DOHH2 (cell line): Measurements from ENCODE around the gene PTPRN2.

ENCODE experiments used
- H3F3A ChIP-seq: fragments of 200-600 bp; sonication (generic), shearing (Covaris generic); 2 replicates; pipeline ENCODE4 v1.6.0; 2016; ENCODE audit warnings: antibody characterized with exemption, mild to moderate bottlenecking; ENCODE audit not compliant: control insufficient read depth, insufficient read depth
- H3K27ac ChIP-seq: fragments of 200-600 bp; sonication (generic); 2 replicates; pipeline ENCODE4 v1.5.1; 2014; ENCODE audit warnings: low read depth, mild to moderate bottlenecking, low read length, moderate library complexity
- H3K27me3 ChIP-seq: fragments of 200-600 bp; sonication (generic); 2 replicates; pipeline ENCODE4 v1.6.1; 2014; ENCODE audit warnings: mild to moderate bottlenecking, low read length, mixed read lengths; ENCODE audit not compliant: control insufficient read depth
- H3K36me3 ChIP-seq: fragments of 200-600 bp; sonication (generic); 2 replicates; pipeline ENCODE4 v1.6.1; 2014; ENCODE audit warnings: mild to moderate bottlenecking, low read length, moderate library complexity, mixed read lengths; ENCODE audit not compliant: control insufficient read depth
- H3K4me1 ChIP-seq: fragments of 200-600 bp; sonication (generic); 2 replicates; pipeline ENCODE4 v1.6.1; 2014; ENCODE audit warnings: mild to moderate bottlenecking, low read length, mixed read lengths; ENCODE audit not compliant: control insufficient read depth
- H3K4me2 ChIP-seq: fragments of 200-600 bp; sonication (generic); 2 replicates; pipeline ENCODE4 v1.6.0; 2014; ENCODE audit warnings: mild to moderate bottlenecking, low read length, moderate library complexity
- H3K4me3 ChIP-seq: fragments of 200-600 bp; sonication (generic); 2 replicates; pipeline ENCODE4 v1.5.1; 2014; ENCODE audit warnings: mild to moderate bottlenecking, low read length, mixed read lengths
- H3K79me2 ChIP-seq: fragments of 200-600 bp; sonication (generic); 2 replicates; pipeline ENCODE4 v1.6.1; 2014; ENCODE audit warnings: mild to moderate bottlenecking, low read length, mixed read lengths; ENCODE audit not compliant: control insufficient read depth
- H3K9me2 ChIP-seq: fragments of 200-600 bp; sonication (generic); replicated peaks from 2 replicates; pipeline ENCODE4 v1.6.1; 2014; ENCODE audit warnings: mild to moderate bottlenecking, low read length, mixed read lengths; ENCODE audit not compliant: control insufficient read depth
- H3K9me3 ChIP-seq: fragments of 200-600 bp; sonication (generic); 2 replicates; pipeline ENCODE4 v1.6.1; 2014; ENCODE audit warnings: antibody characterized with exemption, low read length, mixed read lengths; ENCODE audit not compliant: control insufficient read depth, insufficient read depth
- H4K20me1 ChIP-seq: fragments of 200-600 bp; sonication (generic); 2 replicates; pipeline ENCODE4 v1.6.0; 2014; ENCODE audit warnings: low read depth, mild to moderate bottlenecking, antibody characterized with exemption, low read length, moderate library complexity; ENCODE audit not compliant: control insufficient read depth, insufficient read depth
- EZH2phosphoT487 ChIP-seq: fragments of 200-600 bp; sonication (generic); IDR thresholded peaks from 2 replicates; pipeline ENCODE4 v1.6.1; 2017; ENCODE audit warnings: borderline replicate concordance, mild to moderate bottlenecking, antibody characterized with exemption, low read length, moderate library complexity, mixed read lengths
- TF ChIP-seq, protein P1 (sequence below): fragments of 200-600 bp; sonication (generic); IDR thresholded peaks from one replicate; pipeline ENCODE4 v1.5.1; 2014; ENCODE audit warnings: antibody characterized with exemption, mild to moderate bottlenecking, low read depth, low read length; ENCODE audit not compliant: poor library complexity, severe bottlenecking

PTPRN2 gene

DNA sequence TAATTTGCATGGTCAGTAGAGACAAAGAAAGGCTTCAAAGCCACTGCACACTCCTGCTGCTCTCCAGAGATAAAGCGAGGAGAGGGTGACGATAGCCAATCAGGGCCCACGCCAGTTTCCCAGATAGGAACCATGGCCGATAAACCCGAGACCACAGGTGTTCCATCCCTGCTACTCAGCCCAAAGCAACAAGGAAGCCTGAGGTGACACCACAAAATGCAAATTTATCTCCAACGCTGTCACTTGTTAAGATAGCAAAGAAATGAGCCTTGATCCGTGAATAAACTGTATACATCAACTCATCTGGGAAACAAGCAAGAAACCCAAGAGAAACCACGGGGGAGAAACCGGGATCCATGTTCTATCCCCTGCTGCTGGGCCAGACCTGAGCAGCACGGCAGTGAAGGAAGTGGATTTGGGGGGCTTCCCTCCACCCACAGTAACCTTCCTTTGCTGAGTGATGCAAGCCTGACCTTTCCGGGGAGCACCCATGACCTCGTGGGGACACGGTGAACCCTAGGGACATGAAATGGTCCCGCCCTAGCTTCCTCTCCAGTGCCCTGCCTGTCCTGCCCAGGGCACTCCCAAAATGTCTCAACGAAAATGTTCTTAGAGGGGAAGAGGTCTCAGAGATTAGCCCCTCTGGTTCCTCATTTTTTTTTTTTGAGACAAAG lies 164.6 kb downstream of the PTPRN2 start:
- Histone ChIP-seq H3K27me3 (no peaks in the 10 kb centered on the region), H3K36me3 (no peaks in the 10 kb centered on the region), H4K20me1 (no peaks in the 10 kb centered on the region), H3K9me3 (peaks cover 27% of the 10 kb centered on the region; the same call in 1 of the 2 replicates), H3K27ac (no peak overlapping the region), H3K4me1 (no peaks in the 10 kb centered on the region), H3K9me2 (no peaks in the 10 kb centered on the region; the same call in 1 of the 2 replicates), H3K4me2 (no peak overlapping the region), H3F3A (no peaks in the 10 kb centered on the region), H3K79me2 (no peaks in the 10 kb centered on the region), H3K4me3 (no peak overlapping the region)
- TF ChIP-seq, protein P1, sequence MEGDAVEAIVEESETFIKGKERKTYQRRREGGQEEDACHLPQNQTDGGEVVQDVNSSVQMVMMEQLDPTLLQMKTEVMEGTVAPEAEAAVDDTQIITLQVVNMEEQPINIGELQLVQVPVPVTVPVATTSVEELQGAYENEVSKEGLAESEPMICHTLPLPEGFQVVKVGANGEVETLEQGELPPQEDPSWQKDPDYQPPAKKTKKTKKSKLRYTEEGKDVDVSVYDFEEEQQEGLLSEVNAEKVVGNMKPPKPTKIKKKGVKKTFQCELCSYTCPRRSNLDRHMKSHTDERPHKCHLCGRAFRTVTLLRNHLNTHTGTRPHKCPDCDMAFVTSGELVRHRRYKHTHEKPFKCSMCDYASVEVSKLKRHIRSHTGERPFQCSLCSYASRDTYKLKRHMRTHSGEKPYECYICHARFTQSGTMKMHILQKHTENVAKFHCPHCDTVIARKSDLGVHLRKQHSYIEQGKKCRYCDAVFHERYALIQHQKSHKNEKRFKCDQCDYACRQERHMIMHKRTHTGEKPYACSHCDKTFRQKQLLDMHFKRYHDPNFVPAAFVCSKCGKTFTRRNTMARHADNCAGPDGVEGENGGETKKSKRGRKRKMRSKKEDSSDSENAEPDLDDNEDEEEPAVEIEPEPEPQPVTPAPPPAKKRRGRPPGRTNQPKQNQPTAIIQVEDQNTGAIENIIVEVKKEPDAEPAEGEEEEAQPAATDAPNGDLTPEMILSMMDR: no peak
- no peak for TF ChIP-seq EZH2phosphoT487

DNA sequence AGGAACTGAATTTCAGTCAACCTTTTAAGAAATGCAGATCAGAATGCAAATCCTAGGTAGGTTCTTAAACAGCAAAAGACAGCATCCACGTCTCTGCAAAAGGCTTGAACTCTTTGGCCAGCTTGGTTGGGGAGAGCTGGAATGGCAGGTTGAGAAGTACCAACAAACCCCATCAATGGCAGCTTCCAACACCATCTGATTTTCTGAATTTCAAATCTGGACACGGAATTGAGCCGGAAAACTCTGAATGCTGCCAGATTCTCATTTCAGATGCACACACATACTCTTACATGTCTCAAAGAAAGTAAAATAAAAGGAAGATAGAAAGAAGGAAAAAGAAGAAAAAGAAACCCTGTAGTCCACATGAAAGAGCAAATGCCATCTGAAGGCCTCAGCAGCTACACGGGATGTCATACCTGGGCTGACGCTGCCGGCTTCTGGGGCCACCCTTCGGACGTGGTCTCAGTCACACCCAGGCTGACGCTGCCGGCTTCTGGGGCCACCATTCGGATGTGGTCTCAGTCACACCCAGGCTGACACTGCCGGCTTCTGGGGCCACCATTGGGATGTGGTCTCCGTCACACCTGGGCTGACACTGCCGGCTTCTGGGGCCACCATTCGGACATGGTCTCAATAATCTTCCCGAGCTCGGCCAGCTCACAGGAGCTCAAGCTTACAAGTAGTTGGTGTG lies 165.3 kb downstream of the PTPRN2 start:
- Histone ChIP-seq H4K20me1 (no peaks in the 10 kb centered on the region), H3K4me3 (no peak overlapping the region), H3F3A (no peaks in the 10 kb centered on the region), H3K4me2 (no peak overlapping the region), H3K9me2 (no peaks in the 10 kb centered on the region; the same call in 1 of the 2 replicates), H3K79me2 (no peaks in the 10 kb centered on the region), H3K36me3 (no peaks in the 10 kb centered on the region), H3K27me3 (no peaks in the 10 kb centered on the region), H3K9me3 (peaks cover 31% of the 10 kb centered on the region; the same call in 1 of the 2 replicates), H3K4me1 (no peaks in the 10 kb centered on the region), H3K27ac (no peak overlapping the region)
- no peak for TF ChIP-seq EZH2phosphoT487
- TF ChIP-seq, protein P1: no peak

DNA sequence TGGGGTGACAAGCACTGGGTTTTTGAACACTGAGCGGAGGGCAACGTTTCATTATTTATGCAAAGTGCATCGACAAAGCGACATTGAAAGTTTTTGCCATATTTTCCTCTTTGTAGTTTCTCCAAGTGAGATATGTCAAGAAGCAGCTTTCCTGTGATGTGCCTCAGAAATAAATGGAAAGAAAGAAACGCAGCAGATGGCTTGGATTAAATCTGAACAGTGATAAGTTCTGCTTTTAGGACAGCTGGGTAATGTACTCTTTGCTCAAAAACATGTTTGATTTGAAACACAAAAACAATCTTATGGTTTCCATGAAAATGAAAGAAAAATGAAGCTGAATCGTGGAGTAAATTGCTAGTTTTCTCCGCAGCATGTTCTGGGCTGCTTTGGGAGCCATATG lies 166.3 kb downstream of the PTPRN2 start:
- Histone ChIP-seq H4K20me1 (no peaks in the 10 kb centered on the region), H3K36me3 (no peaks in the 10 kb centered on the region), H3F3A (no peaks in the 10 kb centered on the region), H3K27me3 (no peaks in the 10 kb centered on the region), H3K4me1 (no peaks in the 10 kb centered on the region), H3K9me2 (no peaks in the 10 kb centered on the region; the same call in 1 of the 2 replicates), H3K9me3 (peaks cover 36% of the 10 kb centered on the region; the same call in 1 of the 2 replicates), H3K79me2 (no peaks in the 10 kb centered on the region), H3K4me2 (no peak overlapping the region), H3K27ac (no peak overlapping the region), H3K4me3 (no peak overlapping the region)
- TF ChIP-seq, protein P1: no peak
- no peak for TF ChIP-seq EZH2phosphoT487
